ENCODE results near the gene ABCC3. TPM values are rescaled to one million over a fixed set of nuclear protein-coding genes. Genes with fewer than 3 reads are reported as not detected.

The ABCC3 gene
- total and polyA plus RNA-seq, 2 of the 8 experiments (the other 6 are each of a cell fraction or from before 2014, with no cell fraction given), result 0.35 to 0.37 TPM

DNA sequence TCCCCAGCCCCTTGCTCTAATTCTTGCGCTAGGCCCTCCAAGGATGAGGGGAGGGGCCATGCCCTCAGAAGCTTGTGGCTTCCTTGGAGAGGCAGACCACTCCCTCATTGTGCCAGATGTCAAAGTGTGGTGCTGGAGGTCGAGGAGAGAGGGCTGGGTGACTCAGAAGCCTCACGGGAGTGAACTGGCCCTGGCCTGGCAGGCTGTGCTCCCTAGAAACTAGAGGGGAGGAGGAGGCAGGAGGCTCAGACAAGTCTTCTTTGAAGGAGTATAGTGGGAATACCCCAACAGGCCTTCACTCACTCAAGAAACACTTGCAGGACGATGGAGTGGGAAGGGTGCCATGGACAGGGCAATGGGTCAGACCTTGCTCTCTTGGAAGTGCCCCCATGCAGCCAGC is 54.6 kb downstream of the ABCC3 start (continued):
- TF ChIP-seq RXRA (IDR thresholded peaks at IDR 0.05; ENCODE audit: insufficient read depth, low read depth, low read length) (no peak), FOSL1 (IDR thresholded peaks at IDR 0.05; ENCODE audit: insufficient read depth, low read depth, low read length) (no peak), KDM4A (IDR thresholded peaks at IDR 0.05; ENCODE audit: low read depth, low read length, severe bottlenecking) (no peak), EZH2 (IDR thresholded peaks at IDR 0.05; ENCODE audit: low read depth, low read length, severe bottlenecking) (no peak)

All from H1 (cell line).